NCI-H524 (cell line): Measurements from ENCODE around the gene SORT1.

Experiments used
- DNase-seq, 2 experiments: peaks; one replicate each; lab custom pipeline; 2025; lab: John Stamatoyannopoulos, UW

SORT1 gene

GRCh38 chr1:109273570-109274288, 124.0 kb downstream of the SORT1 start:
- DNase-seq: no peak

- no peak for DNase-seq
These were observed 124.7 kb downstream of the SORT1 start for GRCh38 chr1:109272831-109273547.

GRCh38 chr1:109272021-109272799, 125.5 kb downstream of the SORT1 start:
- DNase-seq: no peak

- DNase-seq: no peak
These were observed 126.3 kb downstream of the SORT1 start for GRCh38 chr1:109271458-109271857.

- no peak for DNase-seq
These were observed 126.9 kb downstream of the SORT1 start for GRCh38 chr1:109270623-109271317.

GRCh38 chr1:109269981-109270622, 127.6 kb downstream of the SORT1 start:
- no peak for DNase-seq

GRCh38 chr1:109269212-109269980, 128.3 kb downstream of the SORT1 start:
- no peak for DNase-seq

- no peak for DNase-seq
These were observed 129.1 kb downstream of the SORT1 start for GRCh38 chr1:109268431-109269211.

GRCh38 chr1:109267743-109268300, 129.9 kb downstream of the SORT1 start:
- no peak for DNase-seq

GRCh38 chr1:109266965-109267364, 130.8 kb downstream of the SORT1 start:
- no peak for DNase-seq

- DNase-seq: no peak
These were observed 131.9 kb downstream of the SORT1 start for GRCh38 chr1:109265741-109266330.

- no peak for DNase-seq
These were observed 132.7 kb downstream of the SORT1 start for GRCh38 chr1:109265016-109265415.

- no peak for DNase-seq
These were observed 133.4 kb downstream of the SORT1 start for GRCh38 chr1:109264379-109264755.

GRCh38 chr1:109263597-109264378, 133.9 kb downstream of the SORT1 start:
- DNase-seq: peak; percentile 20 to 40

GRCh38 chr1:109263234-109263596, 134.5 kb downstream of the SORT1 start:
- no peak for DNase-seq

GRCh38 chr1:109262231-109263055, 135.3 kb downstream of the SORT1 start:
- DNase-seq: no peak

GRCh38 chr1:109261578-109261977, 136.1 kb downstream of the SORT1 start:
- no peak for DNase-seq

- no peak for DNase-seq
These were observed 136.7 kb downstream of the SORT1 start for GRCh38 chr1:109261006-109261405.
